Fibroblast of mammary gland (primary cell): Measurements from ENCODE around the gene SMS.
A peak's percentile ranks its signal among the peaks of the same experiment; 100 is the strongest.

Source experiments
- DNase-seq: peaks from one replicate; pipeline ENCODE4 v3.0.0-alpha.2; 2010; ENCODE audit warnings: low read depth
- H3K4me3 ChIP-seq: 2 replicates; pipeline ENCODE4 v1.5.1; 2011; ENCODE audit warnings: low read depth, mild to moderate bottlenecking, low read length, moderate library complexity; ENCODE audit not compliant: control insufficient read depth
- CTCF ChIP-seq: conservative IDR thresholded peaks from 2 replicates; pipeline ENCODE4 v1.5.1; 2011; ENCODE audit warnings: low read depth, low read length, inconsistent platforms; ENCODE audit not compliant: control insufficient read depth, insufficient read depth

SMS gene

GRCh38 chrX:21958916-21959315 is 18.4 kb downstream of the SMS start:
- H3K4me3 ChIP-seq: no peak overlapping the region
- DNase-seq: peak; percentile 67
- no peak for TF ChIP-seq CTCF

DNA sequence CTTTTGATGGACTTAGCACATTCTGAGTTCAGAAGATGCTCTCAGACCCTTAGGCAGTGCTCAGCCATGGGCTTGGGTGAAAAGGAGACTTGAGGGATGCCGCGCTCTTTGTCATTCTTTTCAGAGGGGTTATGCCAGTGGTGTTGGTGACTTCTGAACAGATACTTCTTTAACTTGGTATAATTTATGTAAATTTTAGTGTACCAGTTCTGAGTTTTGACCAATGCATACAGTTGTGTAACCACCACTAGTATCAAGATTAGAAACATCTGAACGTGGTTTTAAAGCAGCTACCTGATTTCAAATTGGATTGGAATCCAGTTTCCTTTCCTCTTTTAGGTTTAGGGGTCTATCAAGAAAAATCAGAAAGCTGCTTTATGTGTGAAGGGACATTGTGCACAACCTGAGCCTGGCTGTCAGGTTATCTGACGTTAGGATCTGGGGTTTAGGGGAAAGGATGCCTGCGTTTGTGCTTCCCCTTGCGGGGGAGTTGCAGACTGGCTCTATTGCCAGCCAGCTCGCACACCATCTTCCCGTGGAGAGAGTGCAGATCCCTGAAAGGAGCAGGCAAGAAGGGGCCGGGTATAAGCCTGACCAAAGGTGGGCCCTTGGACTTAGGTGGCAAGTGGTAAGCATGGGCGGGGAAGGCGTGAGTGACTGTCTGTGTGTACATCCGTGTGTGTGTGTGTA is 19.0 kb downstream of the SMS start:
- DNase-seq: no peak
- no peak overlapping the region for H3K4me3 ChIP-seq
- no peak for TF ChIP-seq CTCF

- no peak for TF ChIP-seq CTCF
- DNase-seq: no peak
- no peak overlapping the region for H3K4me3 ChIP-seq
These were observed 20.3 kb downstream of the SMS start for GRCh38 chrX:21960569-21961541.

DNA sequence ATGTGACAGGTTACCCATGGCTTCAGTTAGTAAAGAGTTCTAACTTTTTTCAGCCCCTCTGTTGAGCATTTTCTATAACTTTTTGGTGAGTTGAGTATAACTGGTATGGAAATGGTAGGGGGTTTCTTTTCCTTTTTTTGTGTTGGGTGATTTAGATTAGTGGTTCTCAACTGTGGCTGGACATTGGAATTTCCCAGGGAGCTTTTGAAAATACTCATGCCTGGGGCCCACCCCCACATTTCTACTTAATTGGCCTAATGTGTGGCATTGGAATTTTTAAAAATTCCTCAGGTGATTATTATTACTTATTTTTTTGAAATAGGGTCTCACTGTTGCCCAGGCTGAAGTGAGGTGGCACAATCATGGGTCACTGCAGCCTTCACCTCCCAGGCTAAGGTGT is 21.9 kb downstream of the SMS start:
- DNase-seq: no peak
- TF ChIP-seq CTCF: no peak

GRCh38 chrX:21963269-21963668 is 22.8 kb downstream of the SMS start:
- no peak for TF ChIP-seq CTCF
- H3K4me3 ChIP-seq: no peak overlapping the region
- DNase-seq: peak; percentile 39

More for the DNA sequence above, 21.9 kb downstream of the SMS start:
- no peak overlapping the region for H3K4me3 ChIP-seq

DNA sequence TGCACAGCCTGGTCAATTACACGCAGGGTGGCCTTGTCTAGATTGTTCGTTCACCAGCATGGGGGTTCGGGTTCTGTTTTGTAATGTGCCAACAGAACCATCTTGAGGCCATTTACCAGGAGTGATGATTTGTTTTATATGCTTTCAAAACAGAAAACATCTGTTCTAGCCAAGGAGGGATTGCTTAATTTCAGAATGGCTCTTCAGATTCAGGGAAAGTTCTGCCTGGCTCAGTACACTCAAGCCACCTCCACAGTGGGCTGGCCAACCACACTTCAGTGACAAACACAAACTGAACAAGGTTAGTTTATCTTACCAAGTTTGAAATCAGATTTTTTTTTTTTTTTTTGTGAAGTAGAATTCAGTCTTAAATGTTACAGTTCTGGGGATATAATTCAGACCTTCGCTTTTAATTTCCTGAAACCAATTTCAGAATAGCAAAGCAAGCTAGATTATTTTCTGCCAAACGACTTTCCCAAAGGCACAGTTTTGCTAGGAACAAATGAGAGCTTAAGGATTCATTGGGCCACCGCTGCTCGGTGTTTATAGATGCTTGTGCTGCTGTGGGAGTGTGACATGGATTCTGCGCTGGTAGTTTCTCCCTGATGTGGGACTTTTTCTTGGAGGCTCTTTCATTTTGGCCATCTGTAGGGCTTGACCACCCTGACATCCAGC is 23.4 kb downstream of the SMS start:
- peak; percentile 80 for DNase-seq
- H3K4me3 ChIP-seq: no peak overlapping the region
- TF ChIP-seq CTCF: no peak
